IPS-11a (cell line): ENCODE measurements around the gene TP73.

Experiments used
- H3K4me3 ChIP-seq: one replicate; pipeline ENCODE4 v1.5.1; 2013; ENCODE audit warnings: low read depth, low read length, control low read depth

The TP73 gene

GRCh38 chr1:3651930-3652547 lies at the start of gene TP73:
Gene TP73, plus strand, starts transcription at chr1:3652516. Its CDS starts 29,850 bp downstream, at chr1:3682366.
- H3K4me3 ChIP-seq, result peak within 1 kb of the TSS; percentile 35

DNA sequence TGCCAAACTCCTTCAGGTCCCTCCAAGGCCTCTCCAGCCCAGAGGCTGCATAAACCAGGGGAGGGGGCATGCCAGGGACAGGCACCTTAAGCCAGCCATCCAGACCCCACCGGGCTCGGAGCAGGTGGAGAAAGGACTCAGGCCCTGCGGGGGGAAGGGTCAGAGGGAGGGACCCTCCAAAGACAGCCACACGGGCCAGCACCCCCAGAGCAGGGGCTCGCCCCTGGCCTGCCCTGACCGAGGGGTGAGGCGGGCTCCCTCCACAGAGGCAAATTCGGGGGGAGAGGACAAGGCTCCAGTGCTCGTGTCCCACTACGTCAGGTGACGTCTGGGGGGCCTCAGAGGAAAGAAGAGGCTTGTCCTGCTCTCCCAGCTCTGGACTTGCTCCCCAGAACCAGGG lies 49.2 kb upstream of the TP73 start:
- H3K4me3 ChIP-seq, result no peak overlapping the region

DNA sequence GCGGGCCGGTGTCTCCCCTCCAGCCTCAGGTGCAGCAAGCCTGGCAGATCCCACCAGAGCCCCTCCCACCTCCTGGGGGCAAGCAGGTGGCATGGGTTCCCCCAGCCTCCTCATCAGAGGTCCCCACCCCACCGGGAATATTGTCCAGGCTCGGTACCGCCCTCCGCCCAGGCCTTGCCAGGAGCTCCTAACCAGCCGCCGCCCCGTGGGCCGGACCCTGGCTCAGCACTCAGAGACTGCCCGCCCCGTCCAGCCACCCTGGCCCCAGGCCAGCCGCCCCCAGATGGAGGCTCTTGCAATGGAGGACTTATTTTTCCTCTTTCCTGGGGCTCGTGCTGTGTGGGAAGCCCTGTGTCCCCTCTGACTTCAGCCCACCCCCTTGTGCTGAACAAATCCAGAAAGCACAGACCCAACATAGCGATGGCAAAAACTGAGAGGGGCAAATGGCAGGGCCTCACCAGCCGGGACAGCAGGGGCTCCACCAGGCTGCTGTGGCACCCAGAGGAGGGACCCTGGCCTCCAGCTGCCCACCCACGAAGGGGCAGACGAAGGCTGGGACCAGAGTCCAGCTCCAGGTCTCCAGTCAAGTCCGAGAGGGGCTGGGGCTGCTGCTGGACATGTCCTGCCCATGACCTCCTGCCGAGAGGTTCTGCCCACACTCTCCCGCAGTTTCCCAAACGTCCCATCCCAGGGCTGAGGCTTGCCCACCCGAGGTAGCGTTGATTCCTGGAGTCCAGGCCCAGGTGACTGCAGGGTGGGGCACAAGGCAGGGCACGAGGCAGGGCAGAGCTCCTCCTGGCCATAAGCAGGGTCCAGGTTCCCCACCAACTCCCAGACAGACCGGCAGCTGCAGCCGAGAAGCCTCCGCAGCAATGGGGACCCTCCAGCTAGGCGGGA lies 48.5 kb upstream of the TP73 start:
- H3K4me3 ChIP-seq, result no peak overlapping the region

DNA sequence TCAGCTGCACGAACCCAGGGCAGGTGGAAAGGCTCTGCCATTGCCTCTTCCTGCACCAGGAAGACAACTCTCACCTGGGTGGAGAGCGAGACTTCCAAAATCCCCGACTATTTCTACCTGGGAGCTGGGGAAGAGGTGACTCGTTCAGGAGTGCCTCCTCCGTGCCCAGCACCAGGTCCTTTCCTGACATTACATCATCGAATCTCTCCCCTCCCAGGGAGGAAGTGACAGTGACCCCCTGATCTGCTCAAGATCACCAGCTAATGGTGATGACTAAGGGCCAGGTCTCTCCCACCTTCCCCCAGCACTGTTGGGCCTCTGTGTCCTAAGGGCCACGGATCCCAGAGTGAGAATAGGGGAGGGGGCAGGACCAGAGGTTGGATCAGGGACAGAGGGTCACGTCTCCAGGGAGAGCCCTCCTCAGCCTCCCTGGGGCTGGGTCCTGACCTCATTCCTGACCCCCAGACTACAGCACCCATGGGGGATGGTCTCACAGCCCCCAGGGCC lies 47.8 kb upstream of the TP73 start:
- H3K4me3 ChIP-seq, result no peak overlapping the region

DNA sequence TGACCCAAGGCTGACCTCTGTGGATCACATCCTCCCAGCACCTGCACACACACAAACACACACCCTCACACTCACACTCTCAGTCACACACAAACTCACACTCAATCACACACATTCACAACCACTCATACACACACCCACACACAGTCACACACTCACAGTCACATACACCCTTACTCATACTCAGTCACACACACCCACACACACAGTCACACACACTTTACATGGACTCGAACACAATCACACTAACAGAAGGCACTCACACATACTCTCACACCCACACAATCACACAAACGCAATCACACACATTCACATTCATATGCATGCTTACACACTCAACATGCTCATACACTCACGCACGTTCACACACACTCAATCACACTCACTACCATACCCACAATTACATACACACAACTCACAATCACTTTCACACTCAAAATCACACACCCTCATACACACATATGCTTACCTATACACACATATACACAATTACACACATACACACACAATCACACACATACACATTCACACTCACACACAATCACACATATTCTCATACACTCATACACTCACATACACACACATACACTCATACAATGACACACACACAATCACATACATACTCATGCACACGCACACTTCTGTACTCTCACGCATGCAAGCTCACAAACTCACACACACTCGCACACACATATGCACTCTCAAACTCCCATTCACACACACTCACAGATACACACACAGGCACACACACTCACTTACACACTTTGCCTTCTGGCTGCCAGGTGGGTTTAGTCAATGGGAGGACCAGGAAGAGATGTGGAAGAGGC lies 47.1 kb upstream of the TP73 start:
- H3K4me3 ChIP-seq, result no peak overlapping the region

- H3K4me3 ChIP-seq, result no peak overlapping the region
These were observed 45.3 kb upstream of the TP73 start for GRCh38 chr1:3606779-3607702.

DNA sequence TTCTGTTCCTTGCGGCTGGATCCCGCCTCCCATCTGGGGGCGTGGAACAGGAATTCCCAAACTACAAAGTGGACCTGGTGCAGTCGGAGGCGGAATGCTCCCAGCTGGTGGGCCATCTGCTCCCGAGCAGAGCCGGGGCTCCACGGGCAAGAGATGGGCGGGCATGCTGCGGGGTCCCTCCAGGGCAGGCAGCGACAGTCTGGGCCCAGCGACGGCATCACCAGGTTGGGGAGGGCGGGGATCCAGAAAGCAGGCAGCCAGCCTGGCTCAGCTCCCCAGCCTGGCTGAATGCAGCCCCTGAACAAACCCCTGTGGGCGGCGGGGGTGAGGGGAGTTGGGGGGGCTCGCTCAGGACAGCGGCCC lies 44.6 kb upstream of the TP73 start:
- no peak overlapping the region for H3K4me3 ChIP-seq

- H3K4me3 ChIP-seq, result no peak overlapping the region
These were observed 44.2 kb upstream of the TP73 start for GRCh38 chr1:3608154-3608553.

DNA sequence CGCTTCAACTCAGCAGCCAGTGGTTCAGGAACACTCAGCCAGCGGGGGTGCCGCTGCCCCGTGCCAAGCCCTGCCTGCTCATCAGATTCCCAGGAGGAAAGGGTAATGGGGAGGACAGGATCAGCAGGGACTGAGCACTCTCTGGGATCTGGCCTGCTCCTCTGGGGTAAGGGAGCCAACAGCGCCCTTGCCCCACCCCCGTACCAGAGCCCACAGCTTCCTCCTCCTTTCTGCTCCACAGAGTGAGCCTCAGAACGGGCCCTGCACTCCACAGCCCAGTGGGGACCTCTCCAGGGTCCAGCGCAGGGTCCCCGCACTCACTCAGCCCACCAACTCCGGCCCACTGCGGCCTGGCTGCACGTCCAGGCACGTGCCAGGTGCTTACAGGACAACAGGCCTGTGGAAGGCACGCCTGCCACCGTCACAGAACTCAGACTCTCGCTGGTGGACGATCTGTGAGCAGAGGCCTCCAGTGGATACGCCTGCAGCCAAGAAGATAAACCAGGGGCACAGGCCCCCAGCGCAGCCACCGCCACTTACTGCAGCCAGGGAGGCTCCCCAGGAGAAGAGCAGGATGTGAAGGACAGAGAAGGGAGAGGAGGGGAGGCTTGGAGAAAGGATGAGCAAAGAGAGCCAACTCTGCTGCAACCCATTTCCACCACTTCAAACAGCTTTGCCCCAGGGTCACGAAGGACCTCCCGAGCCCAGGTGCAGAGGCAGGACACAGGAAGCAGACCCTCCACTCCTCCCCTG lies 43.1 kb upstream of the TP73 start:
- H3K4me3 ChIP-seq, result no peak overlapping the region

GRCh38 chr1:3609769-3610526 lies 42.4 kb upstream of the TP73 start:
- no peak overlapping the region for H3K4me3 ChIP-seq

- peak overlapping the region; percentile 47 for H3K4me3 ChIP-seq
These were observed 41.7 kb upstream of the TP73 start for GRCh38 chr1:3610527-3611169.

GRCh38 chr1:3611170-3612019 lies 40.9 kb upstream of the TP73 start, which contains the start of gene MEGF6:
Gene MEGF6, minus strand, starts transcription at chr1:3611508. Its CDS starts 240 bp downstream, at chr1:3611268.
- H3K4me3 ChIP-seq, result peak within 1 kb of the TSS; percentile 47

- no peak overlapping the region for H3K4me3 ChIP-seq
These were observed 40.2 kb upstream of the TP73 start for GRCh38 chr1:3612123-3612522.

GRCh38 chr1:3614755-3615742 lies 37.3 kb upstream of the TP73 start:
- no peak overlapping the region for H3K4me3 ChIP-seq

- no peak overlapping the region for H3K4me3 ChIP-seq
These were observed 35.5 kb upstream of the TP73 start for GRCh38 chr1:3616861-3617260.

DNA sequence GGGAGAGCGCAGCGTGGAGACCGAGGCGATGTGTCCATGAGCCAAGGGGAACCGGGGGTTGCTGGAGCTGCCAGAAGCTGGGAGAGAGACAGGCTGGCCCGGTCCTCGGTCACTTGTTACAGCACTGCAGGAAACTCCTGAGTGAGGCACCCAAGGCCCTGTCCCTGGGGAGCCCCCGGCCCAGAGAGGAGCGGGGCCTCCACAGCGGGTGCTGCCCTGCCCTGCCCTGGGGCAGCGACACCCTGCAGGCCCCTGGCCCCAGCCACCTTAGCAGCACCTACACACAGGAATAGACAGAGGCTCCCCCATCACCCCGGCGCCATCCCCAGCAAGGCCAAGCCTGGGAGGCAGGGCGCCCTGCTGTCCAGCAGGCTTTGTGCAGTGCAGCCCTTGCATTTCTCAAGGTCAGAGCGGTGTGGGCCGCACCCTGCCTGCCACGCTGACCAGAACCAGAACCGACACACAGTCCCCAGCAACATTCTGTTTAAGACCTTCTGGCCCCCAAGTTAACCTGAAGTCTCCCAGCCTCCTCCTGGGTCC lies 34.4 kb upstream of the TP73 start:
- H3K4me3 ChIP-seq, result no peak overlapping the region
